ENCODE measurements around the gene C5orf15.
"Not testable (repeated sequence)": the region's sequence is repeated elsewhere in the genome, so short reads cannot be mapped to it uniquely, and the experiment has no call there.

The C5orf15 gene

GRCh38 chr5:133936651-133937015 lies 31.8 kb downstream of the C5orf15 start:
- no peak overlapping the region for H3K4me3 ChIP-seq (ENCODE audit: low read depth, low read length)
- TF ChIP-seq CTCF (IDR thresholded peaks at IDR 0.05; ENCODE audit: control insufficient read depth, extremely low read depth, insufficient read depth): no peak
- no peak for DNase-seq (ENCODE audit: low read depth)

- not testable (repeated sequence) for H3K4me3 ChIP-seq (ENCODE audit: low read depth, low read length); DNase-seq (ENCODE audit: low read depth)
Measured at GRCh38 chr5:133935991-133936650, 32.3 kb downstream of the C5orf15 start.

- TF ChIP-seq CTCF (IDR thresholded peaks at IDR 0.05; ENCODE audit: control insufficient read depth, extremely low read depth, insufficient read depth): no peak
- H3K4me3 ChIP-seq (ENCODE audit: low read depth, low read length): no peak overlapping the region
- DNase-seq (ENCODE audit: low read depth): no peak
Measured at GRCh38 chr5:133935667-133935940, 32.8 kb downstream of the C5orf15 start.

- no peak overlapping the region for H3K4me3 ChIP-seq (ENCODE audit: low read depth, low read length)
- no peak for TF ChIP-seq CTCF (IDR thresholded peaks at IDR 0.05; ENCODE audit: control insufficient read depth, extremely low read depth, insufficient read depth)
- DNase-seq (ENCODE audit: low read depth): no peak
Measured at GRCh38 chr5:133934822-133935666, 33.4 kb downstream of the C5orf15 start.

GRCh38 chr5:133934311-133934710 lies 34.1 kb downstream of the C5orf15 start:
- no peak for TF ChIP-seq CTCF (IDR thresholded peaks at IDR 0.05; ENCODE audit: control insufficient read depth, extremely low read depth, insufficient read depth)
- H3K4me3 ChIP-seq (ENCODE audit: low read depth, low read length): no peak overlapping the region
- DNase-seq (ENCODE audit: low read depth): no peak

- H3K4me3 ChIP-seq (ENCODE audit: low read depth, low read length): no peak overlapping the region
- DNase-seq (ENCODE audit: low read depth): no peak
- no peak for TF ChIP-seq CTCF (IDR thresholded peaks at IDR 0.05; ENCODE audit: control insufficient read depth, extremely low read depth, insufficient read depth)
Measured at GRCh38 chr5:133933670-133934295, 34.6 kb downstream of the C5orf15 start.

- H3K4me3 ChIP-seq (ENCODE audit: low read depth, low read length): no peak overlapping the region
- DNase-seq (ENCODE audit: low read depth): no peak
- no peak for TF ChIP-seq CTCF (IDR thresholded peaks at IDR 0.05; ENCODE audit: control insufficient read depth, extremely low read depth, insufficient read depth)
Measured at GRCh38 chr5:133933169-133933509, 35.3 kb downstream of the C5orf15 start.
